Tibial nerve (tissue), 4 donors: ENCODE results near the gene ZFAND3.

Source experiments
- EP300 ChIP-seq, 2 donors: sonication (generic); formaldehyde crosslinking; IDR thresholded peaks; one replicate each; pipeline ENCODE4 v1.6.1; 2017; ENCODE audit warnings: antibody characterized with exemption in 2 of 2, mild to moderate bottlenecking in 1 of 2
- POLR2A ChIP-seq, 2 donors: fragments of 450-650 bp; IDR thresholded peaks; one replicate each; pipeline ENCODE4 v1.6.1; 2017; ENCODE audit warnings: antibody characterized with exemption in 2 of 2, mild to moderate bottlenecking in 2 of 2, moderate library complexity in 2 of 2
- TF ChIP-seq, protein P1 (sequence below), 5 experiments: fragments of 200-600 bp in 3 of 5; fragments of 450-650 bp in 2 of 5; sonication (generic) in 3 of 5; IDR thresholded peaks; one replicate each; pipeline ENCODE4 v1.5.1; 2016 to 2019; ENCODE audit warnings: antibody characterized with exemption in 5 of 5, mild to moderate bottlenecking in 3 of 5, moderate library complexity in 2 of 5

GRCh38 chr6:37930288-37930971, 110.9 kb downstream of the ZFAND3 start:
- TF ChIP-seq, protein P1, sequence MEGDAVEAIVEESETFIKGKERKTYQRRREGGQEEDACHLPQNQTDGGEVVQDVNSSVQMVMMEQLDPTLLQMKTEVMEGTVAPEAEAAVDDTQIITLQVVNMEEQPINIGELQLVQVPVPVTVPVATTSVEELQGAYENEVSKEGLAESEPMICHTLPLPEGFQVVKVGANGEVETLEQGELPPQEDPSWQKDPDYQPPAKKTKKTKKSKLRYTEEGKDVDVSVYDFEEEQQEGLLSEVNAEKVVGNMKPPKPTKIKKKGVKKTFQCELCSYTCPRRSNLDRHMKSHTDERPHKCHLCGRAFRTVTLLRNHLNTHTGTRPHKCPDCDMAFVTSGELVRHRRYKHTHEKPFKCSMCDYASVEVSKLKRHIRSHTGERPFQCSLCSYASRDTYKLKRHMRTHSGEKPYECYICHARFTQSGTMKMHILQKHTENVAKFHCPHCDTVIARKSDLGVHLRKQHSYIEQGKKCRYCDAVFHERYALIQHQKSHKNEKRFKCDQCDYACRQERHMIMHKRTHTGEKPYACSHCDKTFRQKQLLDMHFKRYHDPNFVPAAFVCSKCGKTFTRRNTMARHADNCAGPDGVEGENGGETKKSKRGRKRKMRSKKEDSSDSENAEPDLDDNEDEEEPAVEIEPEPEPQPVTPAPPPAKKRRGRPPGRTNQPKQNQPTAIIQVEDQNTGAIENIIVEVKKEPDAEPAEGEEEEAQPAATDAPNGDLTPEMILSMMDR (IDR thresholded peaks at IDR 0.05) = no peak
- TF ChIP-seq EP300 (IDR thresholded peaks at IDR 0.05) (no peak), POLR2A (IDR thresholded peaks at IDR 0.05) (no peak)
